ENCODE measurements around the gene ZMYND8.

DNA sequence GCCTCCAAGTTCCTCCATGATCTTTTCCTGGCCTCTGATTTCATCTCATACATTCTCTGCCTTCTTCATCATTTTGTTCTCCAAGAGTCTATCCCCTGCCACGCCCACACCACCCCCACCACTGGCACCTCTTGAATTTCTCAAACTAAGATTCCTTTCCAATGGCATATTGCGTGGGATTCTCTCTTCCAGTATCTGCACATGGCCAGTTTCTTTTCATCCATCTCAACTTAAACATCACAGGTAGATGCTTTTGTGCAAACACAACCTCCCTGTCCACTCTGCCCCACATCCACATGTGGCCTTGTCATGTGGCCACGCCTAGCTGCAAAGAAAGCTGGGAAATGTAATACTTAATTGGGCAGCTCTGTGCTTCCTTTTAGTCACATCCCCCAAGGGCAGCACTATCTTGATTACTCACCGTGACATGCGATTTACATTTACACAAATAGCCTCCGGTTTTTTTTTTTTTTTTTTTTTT lies 33.4 kb upstream of the ZMYND8 start:
- TF ChIP-seq CTCF (IDR thresholded peaks at IDR 0.05) (no peak), POLR2A (IDR thresholded peaks at IDR 0.05) (no peak)

All from testis (tissue), 2 donors.